ENCODE data around the gene EXOC3. TPM values are rescaled to one million over a fixed set of nuclear protein-coding genes. Genes with fewer than 3 reads are reported as not detected.

EXOC3 gene
- total RNA-seq, 1 experiment from 2014 or later: 52.4 TPM

DNA sequence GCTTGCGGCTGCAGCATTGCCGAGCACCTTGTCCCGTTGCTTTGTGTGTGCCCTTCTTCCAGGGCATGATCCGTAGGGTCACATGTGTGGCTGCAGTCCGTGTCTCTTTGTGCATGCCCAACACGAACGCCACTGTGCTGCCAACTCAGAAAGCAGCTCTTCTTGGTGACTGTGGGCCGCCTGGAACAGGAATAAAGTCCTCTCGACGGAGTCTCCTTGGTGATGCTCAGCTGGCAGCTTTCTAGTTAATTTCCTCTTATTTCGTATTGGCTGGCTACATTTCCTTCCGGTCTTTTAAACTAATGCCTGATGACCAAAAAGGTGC, 5.8 kb downstream of the EXOC3 start:
- Histone ChIP-seq H3K9me2 (ENCODE audit: insufficient read depth) (no peaks in the 10 kb centered on the region), H3K27ac (ENCODE audit: low read depth, low read length) (no peak overlapping the region), H3K4me2 (ENCODE audit: low read length) (no peak overlapping the region), H3K36me3 (ENCODE audit: control insufficient read depth in 1 of 2, insufficient read depth in 2 of 2, low read length in 2 of 2) (peaks cover 24 to 54% of the 10 kb centered on the region in 2 experiments; a peak in 3 of 4 replicates), H3K4me3 (replicated peaks in 1 of 2; ENCODE audit: low read depth in 1 of 2, low read length in 2 of 2) (no peak overlapping the region), H3K79me2 (ENCODE audit: insufficient read depth, low read length) (peaks cover 68% of the 10 kb centered on the region), H3K27me3 (ENCODE audit: insufficient read depth, low read length) (no peaks in the 10 kb centered on the region), H3K9me3 (ENCODE audit: control insufficient read depth in 1 of 2, insufficient read depth in 1 of 2, low read depth in 1 of 2, low read length in 2 of 2) (peaks cover 0 to 10% of the 10 kb centered on the region in 2 experiments; a peak in 1 of 4 replicates), H3K9ac (ENCODE audit: low read length) (no peak overlapping the region), H2AFZ (ENCODE audit: low read depth, low read length, poor library complexity, severe bottlenecking) (no peak overlapping the region), H4K20me1 (ENCODE audit: insufficient read depth) (0 out of 2 replicates have a peak, but pooled peaks cover 3% of the 10 kb centered on the region), H3K4me1 (ENCODE audit: control insufficient read depth in 1 of 2, insufficient read depth in 2 of 2, low read length in 2 of 2) (peaks cover 7 to 18% of the 10 kb centered on the region in 2 experiments)
- TF ChIP-seq SRF (IDR thresholded peaks at IDR 0.05; ENCODE audit: low read depth) (no peak), JUND (IDR thresholded peaks at IDR 0.05) (no peak), ZNF274 (IDR thresholded peaks at IDR 0.05; ENCODE audit: low read depth, low read length) (no peak), ATF3 (IDR thresholded peaks at IDR 0.05) (no peak), CBX3 (IDR thresholded peaks at IDR 0.05; ENCODE audit: low read depth) (no peak), EZH2phosphoT487 (IDR thresholded peaks at IDR 0.05; ENCODE audit: borderline replicate concordance) (no peak), EZH2 (IDR thresholded peaks at IDR 0.05) (no peak), FOSL1 (IDR thresholded peaks at IDR 0.05; ENCODE audit: low read depth) (no peak), SIN3A (IDR thresholded peaks at IDR 0.05; ENCODE audit: low read depth) (no peak), RAD21 (IDR thresholded peaks at IDR 0.05; ENCODE audit: low read depth) (no peak), ZFX (IDR thresholded peaks at IDR 0.05) (no peak), EGR1 (IDR thresholded peaks at IDR 0.05; ENCODE audit: low read depth) (no peak), CEBPB (IDR thresholded peaks at IDR 0.05; ENCODE audit: low read depth) (no peak), ELF1 (IDR thresholded peaks at IDR 0.05; ENCODE audit: borderline replicate concordance, low read depth) (no peak), POLR2A (IDR thresholded peaks at IDR 0.05; ENCODE audit: borderline replicate concordance, extremely low read depth, insufficient read depth, insufficient read length) (no peak)
- TF ChIP-seq, protein P1, sequence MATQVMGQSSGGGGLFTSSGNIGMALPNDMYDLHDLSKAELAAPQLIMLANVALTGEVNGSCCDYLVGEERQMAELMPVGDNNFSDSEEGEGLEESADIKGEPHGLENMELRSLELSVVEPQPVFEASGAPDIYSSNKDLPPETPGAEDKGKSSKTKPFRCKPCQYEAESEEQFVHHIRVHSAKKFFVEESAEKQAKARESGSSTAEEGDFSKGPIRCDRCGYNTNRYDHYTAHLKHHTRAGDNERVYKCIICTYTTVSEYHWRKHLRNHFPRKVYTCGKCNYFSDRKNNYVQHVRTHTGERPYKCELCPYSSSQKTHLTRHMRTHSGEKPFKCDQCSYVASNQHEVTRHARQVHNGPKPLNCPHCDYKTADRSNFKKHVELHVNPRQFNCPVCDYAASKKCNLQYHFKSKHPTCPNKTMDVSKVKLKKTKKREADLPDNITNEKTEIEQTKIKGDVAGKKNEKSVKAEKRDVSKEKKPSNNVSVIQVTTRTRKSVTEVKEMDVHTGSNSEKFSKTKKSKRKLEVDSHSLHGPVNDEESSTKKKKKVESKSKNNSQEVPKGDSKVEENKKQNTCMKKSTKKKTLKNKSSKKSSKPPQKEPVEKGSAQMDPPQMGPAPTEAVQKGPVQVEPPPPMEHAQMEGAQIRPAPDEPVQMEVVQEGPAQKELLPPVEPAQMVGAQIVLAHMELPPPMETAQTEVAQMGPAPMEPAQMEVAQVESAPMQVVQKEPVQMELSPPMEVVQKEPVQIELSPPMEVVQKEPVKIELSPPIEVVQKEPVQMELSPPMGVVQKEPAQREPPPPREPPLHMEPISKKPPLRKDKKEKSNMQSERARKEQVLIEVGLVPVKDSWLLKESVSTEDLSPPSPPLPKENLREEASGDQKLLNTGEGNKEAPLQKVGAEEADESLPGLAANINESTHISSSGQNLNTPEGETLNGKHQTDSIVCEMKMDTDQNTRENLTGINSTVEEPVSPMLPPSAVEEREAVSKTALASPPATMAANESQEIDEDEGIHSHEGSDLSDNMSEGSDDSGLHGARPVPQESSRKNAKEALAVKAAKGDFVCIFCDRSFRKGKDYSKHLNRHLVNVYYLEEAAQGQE (IDR thresholded peaks at IDR 0.05; ENCODE audit: low read depth): no peak
- TF ChIP-seq, protein P2, sequence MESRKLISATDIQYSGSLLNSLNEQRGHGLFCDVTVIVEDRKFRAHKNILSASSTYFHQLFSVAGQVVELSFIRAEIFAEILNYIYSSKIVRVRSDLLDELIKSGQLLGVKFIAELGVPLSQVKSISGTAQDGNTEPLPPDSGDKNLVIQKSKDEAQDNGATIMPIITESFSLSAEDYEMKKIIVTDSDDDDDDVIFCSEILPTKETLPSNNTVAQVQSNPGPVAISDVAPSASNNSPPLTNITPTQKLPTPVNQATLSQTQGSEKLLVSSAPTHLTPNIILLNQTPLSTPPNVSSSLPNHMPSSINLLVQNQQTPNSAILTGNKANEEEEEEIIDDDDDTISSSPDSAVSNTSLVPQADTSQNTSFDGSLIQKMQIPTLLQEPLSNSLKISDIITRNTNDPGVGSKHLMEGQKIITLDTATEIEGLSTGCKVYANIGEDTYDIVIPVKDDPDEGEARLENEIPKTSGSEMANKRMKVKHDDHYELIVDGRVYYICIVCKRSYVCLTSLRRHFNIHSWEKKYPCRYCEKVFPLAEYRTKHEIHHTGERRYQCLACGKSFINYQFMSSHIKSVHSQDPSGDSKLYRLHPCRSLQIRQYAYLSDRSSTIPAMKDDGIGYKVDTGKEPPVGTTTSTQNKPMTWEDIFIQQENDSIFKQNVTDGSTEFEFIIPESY (IDR thresholded peaks at IDR 0.05; ENCODE audit: extremely low read depth, insufficient replicate concordance, low read length): no peak
- ChIA-PET CTCF (no interaction called here), POLR2A (no interaction called here), RAD21 (ENCODE audit: low non-redundant PET in 1 of 2, low total read pairs in 2 of 2, uncharacterized antibody in 2 of 2, unreplicated experiment in 2 of 2) (no interaction called here)
- no TSS peak for BruUV-seq (replicated peaks)
- intact Hi-C loops (cut with micrococcal nuclease): loop anchor here (10.0 kb wide), 2 partner anchors 456 to 716 kb away; no protein-coding TSS in a partner anchor
- DNase-seq (ENCODE audit: low read depth, low spot score): no peak
- ATAC-seq: no peak
